Upper lobe of right lung (tissue), 1 donor: Measurements from ENCODE around the gene DNAJC15. TPM values are rescaled to one million over a fixed set of nuclear protein-coding genes. Genes with fewer than 3 reads are reported as not detected.
"Not testable (repeated sequence)": the region's sequence is repeated elsewhere in the genome, so short reads cannot be mapped to it uniquely, and the experiment has no call there.

Experiments used
- ATAC-seq: fragments of 200-7000 bp; cut with Tn5 transposase; one replicate; pipeline ENCODE4 v1.9.1; 2020; ENCODE audit warnings: mild to moderate bottlenecking, moderate library complexity
- DNase-seq: peaks from one replicate; pipeline ENCODE4 v3.0.0-alpha.2; 2020
- H3K27ac ChIP-seq: fragments of 200-600 bp; one replicate; pipeline ENCODE4 v1.8.0; 2022
- H3K27me3 ChIP-seq: fragments of 200-600 bp; one replicate; pipeline ENCODE4 v1.8.0; 2022; ENCODE audit warnings: mild to moderate bottlenecking
- H3K36me3 ChIP-seq: fragments of 200-600 bp; one replicate; pipeline ENCODE4 v1.8.0; 2022
- H3K4me1 ChIP-seq: fragments of 200-600 bp; one replicate; pipeline ENCODE4 v1.8.0; 2022
- H3K4me3 ChIP-seq: fragments of 200-600 bp; one replicate; pipeline ENCODE4 v1.8.0; 2022; ENCODE audit warnings: mild to moderate bottlenecking
- H3K9me3 ChIP-seq: fragments of 200-600 bp; one replicate; pipeline ENCODE4 v1.8.0; 2022
- CTCF ChIP-seq: fragments of 200-600 bp; IDR thresholded peaks from one replicate; pipeline ENCODE4 v1.8.0; 2022; ENCODE audit warnings: antibody characterized with exemption
- intact Hi-C: fragments of 100-400 bp; cut with DNase I; formaldehyde crosslinking; loops from one replicate; pipeline ENCODE4 v1.11.0; 2022
- total RNA-seq: library from RNA; stranded (reverse); fragmentation: NEBNext Ultra II Directional; extraction: Animal tissue kit (Norgen Biotek cat#: 25700); gene quantifications from one replicate; pipeline ENCODE4 v1.2.1, GENCODE V29; 2021
- donor health status: DM: no; HTN: yes; CAD: no; lungs with severe emphysema.

The DNAJC15 gene
- total RNA-seq, 1 donor from 2014 or later = 15.1 TPM

GRCh38 chr13:43061496-43062280 is 38.3 kb downstream of the DNAJC15 start:
- Histone ChIP-seq H3K9me3 (no peaks in the 10 kb centered on the region), H3K4me1 (peaks cover 14% of the 10 kb centered on the region), H3K27ac (no peak overlapping the region), H3K36me3 (peaks cover 3% of the 10 kb centered on the region), H3K4me3 (no peak overlapping the region), H3K27me3 (no peaks in the 10 kb centered on the region)
- intact Hi-C loops = no loop called here
- no peak for DNase-seq
- ATAC-seq = no peak
- no peak for TF ChIP-seq CTCF

GRCh38 chr13:43071824-43072223 is 48.4 kb downstream of the DNAJC15 start:
- TF ChIP-seq CTCF = no peak
- intact Hi-C loops = no loop called here
- no peaks in the 10 kb centered on the region for H3K27me3 ChIP-seq
- H3K36me3 ChIP-seq = peaks cover 13% of the 10 kb centered on the region
- H3K27ac ChIP-seq = no peak overlapping the region
- H3K4me1 ChIP-seq = peaks cover 4% of the 10 kb centered on the region
- ATAC-seq = no peak
- no peak overlapping the region for H3K4me3 ChIP-seq
- no peaks in the 10 kb centered on the region for H3K9me3 ChIP-seq
- DNase-seq = no peak

- peaks cover 11% of the 10 kb centered on the region for H3K36me3 ChIP-seq
- peaks cover 4% of the 10 kb centered on the region for H3K4me1 ChIP-seq
- intact Hi-C loops = no loop called here
- no peaks in the 10 kb centered on the region for H3K27me3 ChIP-seq
- no peak overlapping the region for H3K4me3 ChIP-seq
- TF ChIP-seq CTCF = no peak
- H3K27ac ChIP-seq = no peak overlapping the region
- ATAC-seq = no peak
- DNase-seq = no peak
- H3K9me3 ChIP-seq = no peaks in the 10 kb centered on the region
Observed at GRCh38 chr13:43072394-43072793, 49.0 kb downstream of the DNAJC15 start.

- Histone ChIP-seq H3K4me1 (peaks cover 4% of the 10 kb centered on the region), H3K4me3 (no peak overlapping the region), H3K9me3 (no peaks in the 10 kb centered on the region), H3K27ac (no peak overlapping the region), H3K27me3 (no peaks in the 10 kb centered on the region), H3K36me3 (peaks cover 3% of the 10 kb centered on the region)
- intact Hi-C loops = no loop called here
- TF ChIP-seq CTCF = no peak
- ATAC-seq (no peak), DNase-seq (no peak)
Observed at GRCh38 chr13:43074824-43075510, 51.6 kb downstream of the DNAJC15 start.

DNA sequence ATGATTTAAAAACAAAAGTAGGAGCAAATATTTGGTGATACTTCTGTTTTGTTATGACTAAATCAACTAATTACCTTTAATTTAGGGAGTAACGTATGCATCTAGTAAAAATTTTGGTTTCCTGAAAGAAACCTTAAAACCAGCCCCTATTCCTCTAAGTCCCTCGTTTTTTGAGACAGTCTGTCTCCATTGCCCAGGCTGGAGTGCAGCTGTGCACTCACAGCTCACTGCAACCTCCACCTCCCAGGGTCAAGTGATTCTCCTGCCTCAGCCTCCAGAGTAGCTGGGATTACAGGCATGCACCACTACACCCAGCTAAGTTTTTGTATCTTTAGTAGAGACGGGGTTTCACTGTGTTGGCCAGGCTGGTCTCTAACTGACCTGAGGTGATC is 52.1 kb downstream of the DNAJC15 start:
- DNase-seq, H3K27me3 ChIP-seq, H3K36me3 ChIP-seq, ATAC-seq, H3K4me1 ChIP-seq, H3K9me3 ChIP-seq, H3K27ac ChIP-seq, intact Hi-C loops, H3K4me3 ChIP-seq: not testable (repeated sequence)

- Histone ChIP-seq H3K27me3 (no peaks in the 10 kb centered on the region), H3K27ac (no peak overlapping the region), H3K36me3 (peaks cover 5% of the 10 kb centered on the region), H3K9me3 (no peaks in the 10 kb centered on the region), H3K4me1 (peaks cover 4% of the 10 kb centered on the region), H3K4me3 (no peak overlapping the region)
- ATAC-seq (no peak), DNase-seq (no peak)
- TF ChIP-seq CTCF = no peak
- intact Hi-C loops = no loop called here
Observed at GRCh38 chr13:43077046-43077445, 53.7 kb downstream of the DNAJC15 start.
